ENCODE measurements around the gene GNRH2.
"Not testable (repeated sequence)": the region's sequence is repeated elsewhere in the genome, so short reads cannot be mapped to it uniquely, and the experiment has no call there.

The GNRH2 gene, protein sequence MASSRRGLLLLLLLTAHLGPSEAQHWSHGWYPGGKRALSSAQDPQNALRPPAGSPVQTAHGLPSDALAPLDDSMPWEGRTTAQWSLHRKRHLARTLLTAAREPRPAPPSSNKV

DNA sequence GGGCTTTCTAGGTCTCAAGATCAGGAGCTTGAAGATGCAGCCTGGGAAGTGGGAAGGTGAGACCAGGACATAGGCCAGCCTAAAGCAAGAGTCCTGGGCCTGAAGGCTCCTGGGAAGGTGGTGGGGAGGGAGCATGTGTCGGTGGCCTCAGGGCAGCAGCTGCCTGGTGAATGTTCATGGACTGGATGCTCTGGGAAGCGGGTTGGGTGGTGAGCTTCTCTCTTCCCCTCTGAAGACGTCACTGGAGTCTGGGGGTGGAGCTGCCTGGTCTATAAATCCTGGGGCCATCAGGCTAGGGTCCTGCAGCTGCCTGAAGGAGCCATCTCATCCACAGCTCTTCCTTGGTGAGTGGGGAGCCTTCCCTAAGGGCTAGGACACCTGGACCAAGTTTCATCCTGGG lies at the start of gene GNRH2:
Gene GNRH2, plus strand, starts transcription at position 301 of the 400 bp plus-strand sequence. CDS start 793 bp downstream, outside the sequence.
- no peak for DNase-seq

- no peak for DNase-seq
Measured at GRCh38 chr20:2995796-2996195, 47.6 kb upstream of the GNRH2 start.

- DNase-seq, result no peak
Measured at GRCh38 chr20:2998728-2999127, 44.7 kb upstream of the GNRH2 start.

DNA sequence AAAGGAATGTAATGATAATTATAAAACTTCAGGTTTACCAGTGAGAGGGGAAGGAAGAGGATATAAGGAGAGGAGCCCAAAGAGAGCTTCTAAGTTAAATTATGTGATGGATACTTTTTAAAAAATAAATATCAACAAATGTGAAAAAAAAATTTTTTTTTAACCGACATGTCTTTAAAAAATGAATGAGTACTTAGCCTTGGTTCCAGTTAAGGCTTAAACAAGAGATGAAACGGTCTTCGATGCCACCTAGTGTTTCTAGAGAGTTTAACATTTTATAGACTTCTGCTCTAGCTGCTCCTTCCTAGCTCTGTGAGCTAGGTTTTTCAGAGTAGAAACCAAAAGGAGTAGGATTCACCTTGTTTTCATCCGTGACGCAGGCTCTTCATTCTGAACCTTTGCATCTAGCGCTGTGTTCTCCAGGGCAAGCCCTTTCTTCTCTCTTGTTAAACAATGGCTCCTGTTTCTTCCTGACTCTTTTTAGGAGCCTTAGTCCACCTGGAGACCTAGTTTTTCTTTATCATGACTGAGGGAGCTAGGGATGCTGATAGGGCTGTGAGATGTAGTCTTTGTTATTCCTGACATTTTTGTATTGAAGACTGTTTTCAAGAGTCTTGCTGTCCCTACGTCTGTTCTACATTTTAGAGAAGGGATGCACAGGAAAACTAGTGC lies 42.4 kb upstream of the GNRH2 start:
- peak in 2 of 14 donors; percentile 10 to 46 for DNase-seq

DNA sequence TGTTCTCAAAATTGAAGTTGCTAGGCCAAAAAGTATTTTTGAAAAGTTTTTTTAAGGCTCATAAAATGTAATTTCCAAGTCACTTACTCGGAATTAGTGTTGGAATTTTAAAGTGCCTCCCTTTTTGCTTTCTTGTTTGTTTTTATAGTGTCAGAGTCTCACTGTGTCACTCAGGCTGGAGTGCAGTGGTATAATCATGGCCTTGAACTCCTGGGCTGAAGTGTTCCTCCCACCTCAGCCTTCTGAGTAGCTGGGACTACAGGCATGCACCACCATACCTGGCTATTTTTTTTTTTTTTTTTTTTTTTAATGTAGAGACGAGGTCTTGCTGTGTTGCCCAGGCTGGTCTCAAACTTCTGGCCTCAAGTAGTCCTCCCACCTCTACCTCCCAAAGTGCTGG lies 40.0 kb upstream of the GNRH2 start:
- DNase-seq, result no peak

GRCh38 chr20:3010985-3011723 lies 32.3 kb upstream of the GNRH2 start:
- DNase-seq, result no peak

GRCh38 chr20:3011752-3012151 lies 31.7 kb upstream of the GNRH2 start:
- no peak for DNase-seq

- DNase-seq, result no peak
Measured at GRCh38 chr20:3013771-3014170, 29.7 kb upstream of the GNRH2 start.

- DNase-seq, result no peak
Measured at GRCh38 chr20:3014179-3014578, 29.2 kb upstream of the GNRH2 start.

- DNase-seq, result no peak
Measured at GRCh38 chr20:3014662-3015061, 28.8 kb upstream of the GNRH2 start.

GRCh38 chr20:3015302-3015701 lies 28.1 kb upstream of the GNRH2 start:
- not testable (repeated sequence) for DNase-seq

- no peak for DNase-seq
Measured at GRCh38 chr20:3021327-3021726, 22.1 kb upstream of the GNRH2 start.

DNA sequence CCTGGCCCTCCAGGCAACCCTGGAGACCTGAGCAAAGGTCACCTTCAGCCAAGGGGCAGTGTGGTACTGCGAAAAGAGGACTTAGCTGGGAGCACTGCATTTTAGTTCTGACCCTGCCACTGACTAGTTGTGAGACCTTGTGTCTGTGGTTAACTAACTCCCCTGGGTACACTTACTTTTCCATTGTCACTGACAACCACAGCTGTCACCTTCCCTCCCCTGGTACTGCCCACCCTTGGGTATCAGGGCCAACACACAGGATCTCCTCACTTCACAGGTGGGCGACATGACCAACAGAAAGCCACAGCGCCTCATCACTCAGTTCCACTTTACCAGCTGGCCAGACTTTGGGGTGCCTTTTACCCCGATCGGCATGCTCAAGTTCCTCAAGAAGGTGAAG lies 21.6 kb upstream of the GNRH2 start:
- no peak for DNase-seq

DNA sequence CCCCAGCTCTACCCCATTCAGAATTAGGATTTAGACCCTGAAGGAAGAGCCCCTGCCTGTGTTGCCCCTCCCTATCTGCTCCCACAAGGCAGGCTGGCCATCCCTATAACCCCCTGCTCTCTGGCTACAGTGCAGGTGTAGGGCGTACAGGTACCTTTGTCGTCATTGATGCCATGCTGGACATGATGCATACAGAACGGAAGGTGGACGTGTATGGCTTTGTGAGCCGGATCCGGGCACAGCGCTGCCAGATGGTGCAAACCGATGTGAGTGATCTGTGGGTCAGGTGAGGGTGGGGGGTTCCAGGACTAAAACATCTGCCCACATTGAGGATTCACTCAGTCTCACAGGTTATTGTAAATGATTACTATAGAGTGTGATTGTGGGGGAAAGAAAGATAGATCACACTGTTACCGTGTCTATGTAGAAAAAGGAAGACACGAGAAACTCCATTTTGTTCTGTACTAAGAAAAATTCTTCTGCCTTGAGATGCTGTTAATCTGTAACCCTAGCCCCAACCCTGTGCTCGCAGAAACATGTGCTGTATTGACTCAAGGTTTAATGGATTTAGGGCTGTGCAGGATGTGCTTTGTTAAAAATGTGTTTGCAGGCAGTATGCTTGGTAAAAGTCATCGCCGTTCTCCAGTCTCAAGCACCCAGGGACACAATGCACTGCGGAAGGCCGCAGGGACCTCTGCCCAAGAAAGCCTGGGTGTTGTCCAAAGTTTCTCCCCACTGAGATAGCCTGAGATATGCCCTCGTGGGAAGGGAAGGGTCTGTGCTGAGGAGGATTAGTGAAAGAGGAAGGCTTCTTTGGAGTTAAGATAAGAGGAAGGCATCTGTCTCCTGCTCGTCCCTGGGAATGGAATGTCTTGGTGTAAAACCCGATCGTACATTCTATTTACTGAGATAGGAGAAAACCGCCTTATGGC lies 20.6 kb upstream of the GNRH2 start:
- DNase-seq, result not testable (repeated sequence)

DNA sequence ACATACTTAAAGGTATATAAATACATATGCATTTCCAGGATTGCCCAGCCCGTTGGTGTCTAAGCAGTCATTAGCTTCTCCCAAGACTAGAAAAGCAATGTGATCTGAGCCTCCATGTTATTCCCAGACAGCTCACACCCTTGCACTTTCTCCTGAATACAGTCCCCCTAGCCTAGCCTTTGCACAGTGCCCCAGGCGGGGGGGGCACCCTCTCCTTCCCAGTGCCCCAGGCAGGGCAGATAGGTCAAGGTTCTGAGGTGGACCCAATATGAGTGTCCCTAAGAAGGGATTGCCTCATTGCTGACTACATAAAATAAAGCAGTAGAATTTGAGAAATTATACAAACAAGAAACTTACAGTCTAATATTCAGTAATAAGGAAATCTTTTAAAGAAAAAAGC lies 15.4 kb upstream of the GNRH2 start:
- no peak for DNase-seq

GRCh38 chr20:3031524-3032147 lies 11.8 kb upstream of the GNRH2 start:
- DNase-seq, result no peak

GRCh38 chr20:3032624-3033023 lies 10.8 kb upstream of the GNRH2 start:
- peak in 1 of 14 donors; percentile 38 for DNase-seq

DNA sequence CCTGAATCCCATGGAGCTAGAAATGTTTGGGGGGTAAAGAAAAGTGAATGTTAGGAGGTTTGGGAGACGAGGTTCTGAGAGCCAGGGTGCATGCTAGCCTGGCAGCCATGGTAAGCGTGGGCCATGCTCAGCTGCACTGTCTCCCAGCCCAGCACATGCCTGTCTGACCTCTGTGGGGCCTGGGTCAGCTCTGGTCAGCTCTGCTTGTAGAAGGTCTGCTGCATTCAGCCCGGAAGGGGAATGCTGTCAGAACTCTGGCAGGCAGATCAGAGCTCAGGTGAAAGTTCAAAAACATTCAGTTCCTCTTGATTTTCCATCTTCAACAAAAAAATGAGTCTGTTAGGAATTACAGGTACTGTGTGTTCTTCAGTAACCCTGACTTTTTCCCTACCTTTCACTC lies 5.8 kb upstream of the GNRH2 start:
- DNase-seq, result no peak

- DNase-seq, result no peak
Measured at GRCh38 chr20:3038454-3038853, 5.0 kb upstream of the GNRH2 start.

- no peak for DNase-seq
Measured at GRCh38 chr20:3039426-3039825, 4.0 kb upstream of the GNRH2 start.

- DNase-seq, result no peak
Measured at GRCh38 chr20:3040086-3040485, 3.3 kb upstream of the GNRH2 start.

- no peak for DNase-seq
Measured at GRCh38 chr20:3041854-3042409, 1.5 kb upstream of the GNRH2 start.

Data from C1 segment of cervical spinal cord (tissue), 14 donors.